Measurements from ENCODE around the gene ERCC1.

ERCC1 gene

GRCh38 chr19:45362291-45362690 lies 61.4 kb downstream of the ERCC1 start:
- DNase-seq = no peak

GRCh38 chr19:45361608-45362007 lies 62.1 kb downstream of the ERCC1 start:
- no peak for DNase-seq

- no peak for DNase-seq
These were observed 65.4 kb downstream of the ERCC1 start for GRCh38 chr19:45358213-45358792.

GRCh38 chr19:45357445-45357783 lies 66.3 kb downstream of the ERCC1 start:
- no peak for DNase-seq
